CD14-positive monocyte (primary cell): Measurements from ENCODE around the gene ZNF555. TPM values are rescaled to one million over a fixed set of nuclear protein-coding genes. Genes with fewer than 3 reads are reported as not detected.

ENCODE experiments used
- DNase-seq, 3 donors: peaks; one replicate each; pipeline ENCODE4 v3.0.0-alpha.2; 2011 to 2022
- H2AFZ ChIP-seq: 2 replicates; pipeline ENCODE4 v1.6.0; 2012; ENCODE audit warnings: mild to moderate bottlenecking, low read depth, low read length, inconsistent platforms; ENCODE audit not compliant: insufficient read depth, poor library complexity, severe bottlenecking
- H3K27ac ChIP-seq, 2 donors: 1 replicate in 1 of 2; 2 replicates in 1 of 2; pipeline ENCODE4 v1.5.1; 2012 to 2013; ENCODE audit warnings: low read length in 2 of 2, control low read depth in 1 of 2, inconsistent platforms in 1 of 2, low read depth in 1 of 2, mild to moderate bottlenecking in 1 of 2
- H3K27me3 ChIP-seq, 2 donors: one replicate each; pipeline versions ENCODE4 v1.6.0 to v1.6.1; 2011 to 2013; ENCODE audit warnings: low read length in 2 of 2; ENCODE audit not compliant: control insufficient read depth in 2 of 2, insufficient read depth in 2 of 2
- H3K36me3 ChIP-seq, 2 donors: replicated peaks in 1 of 2; 1 replicate in 1 of 2; 2 replicates in 1 of 2; pipeline versions ENCODE4 v1.5.1 to v1.6.1; 2012 to 2013; ENCODE audit warnings: low read length in 2 of 2, control low read depth in 1 of 2, inconsistent platforms in 1 of 2, mild to moderate bottlenecking in 1 of 2; ENCODE audit not compliant: insufficient read depth in 2 of 2, control insufficient read depth in 1 of 2
- H3K4me1 ChIP-seq, 2 donors: 1 replicate in 1 of 2; 2 replicates in 1 of 2; pipeline versions ENCODE4 v1.5.1 to v1.6.1; 2012 to 2013; ENCODE audit warnings: low read length in 2 of 2, control low read depth in 1 of 2, inconsistent platforms in 1 of 2, mild to moderate bottlenecking in 1 of 2, moderate library complexity in 1 of 2; ENCODE audit not compliant: insufficient read depth in 2 of 2, control insufficient read depth in 1 of 2
- H3K4me2 ChIP-seq: replicated peaks from 2 replicates; pipeline ENCODE3; 2012; ENCODE audit warnings: low read length, moderate library complexity, mild to moderate bottlenecking; ENCODE audit not compliant: poor library complexity, severe bottlenecking; ENCODE audit errors: extremely low read depth
- H3K4me3 ChIP-seq, 3 experiments: fragments of 200-600 bp in 1 of 3; sonication (generic) in 1 of 3; replicated peaks in 1 of 3; 1 replicate in 2 of 3; 2 replicates in 1 of 3; pipeline ENCODE4 v1.5.1; 2011 to 2013; ENCODE audit warnings: low read length in 3 of 3, mild to moderate bottlenecking in 3 of 3, control low read depth in 2 of 3, low read depth in 2 of 3, inconsistent platforms in 1 of 3, moderate library complexity in 1 of 3
- H3K79me2 ChIP-seq: 2 replicates; pipeline ENCODE4 v1.6.0; 2012; ENCODE audit warnings: mild to moderate bottlenecking, control low read depth, inconsistent platforms, low read length, moderate library complexity; ENCODE audit not compliant: insufficient read depth
- H3K9ac ChIP-seq: 2 replicates; pipeline ENCODE4 v1.6.0; 2017; ENCODE audit warnings: low read length, mild to moderate bottlenecking; ENCODE audit not compliant: insufficient read depth, poor library complexity, severe bottlenecking
- H3K9me3 ChIP-seq, 2 donors: replicated peaks in 1 of 2; 1 replicate in 1 of 2; 2 replicates in 1 of 2; pipeline versions ENCODE4 v1.5.1 to v1.6.1; 2012 to 2013; ENCODE audit warnings: low read length in 2 of 2, control low read depth in 1 of 2; ENCODE audit not compliant: control insufficient read depth in 1 of 2, insufficient read depth in 1 of 2
- H4K20me1 ChIP-seq: 2 replicates; pipeline ENCODE4 v1.6.0; 2012; ENCODE audit warnings: mild to moderate bottlenecking, low read length, control low read depth, moderate library complexity; ENCODE audit not compliant: insufficient read depth
- H3K27ac Mint-ChIP-seq, 7 donors: one replicate each; pipeline ENCODE4 v1.8.0; 2020; ENCODE audit warnings: mild to moderate bottlenecking in 7 of 7, mixed read lengths in 7 of 7, moderate library complexity in 6 of 7, inconsistent platforms in 2 of 7
- H3K27me3 Mint-ChIP-seq, 3 donors: one replicate each; pipeline ENCODE4 v1.8.0; 2021 to 2022; ENCODE audit warnings: low read depth in 3 of 3, mild to moderate bottlenecking in 3 of 3, mixed read lengths in 3 of 3, moderate library complexity in 3 of 3, inconsistent platforms in 1 of 3
- H3K36me3 Mint-ChIP-seq, 2 donors: one replicate each; pipeline ENCODE4 v1.8.0; 2020; ENCODE audit warnings: mixed read lengths in 2 of 2, inconsistent platforms in 1 of 2, mild to moderate bottlenecking in 1 of 2
- H3K4me1 Mint-ChIP-seq: one replicate; pipeline ENCODE4 v1.8.0; 2020; ENCODE audit warnings: mild to moderate bottlenecking, mixed read lengths
- H3K4me3 Mint-ChIP-seq, 2 donors: one replicate each; pipeline ENCODE4 v1.8.0; 2020; ENCODE audit warnings: mild to moderate bottlenecking in 2 of 2, mixed read lengths in 2 of 2, moderate library complexity in 1 of 2
- H3K9me3 Mint-ChIP-seq, 7 donors: one replicate each; pipeline ENCODE4 v1.8.0; 2020 to 2022; ENCODE audit warnings: mixed read lengths in 7 of 7, mild to moderate bottlenecking in 6 of 7, moderate library complexity in 6 of 7, inconsistent platforms in 2 of 7
- CTCF ChIP-seq: fragments of 200-600 bp; IDR thresholded peaks from one replicate; pipeline ENCODE4 v1.8.0; 2022; ENCODE audit warnings: antibody characterized with exemption, mild to moderate bottlenecking
- WGBS: methylation state at CpG from one replicate; pipeline ENCODE4 v1.1.5; 2013; ENCODE audit warnings: missing lambda C conversion rate; ENCODE audit not compliant: insufficient coverage; 5-methylcytosine and 5-hydroxymethylcytosine counted together
- intact Hi-C, 2 donors: fragments of 100-400 bp; cut with micrococcal nuclease; formaldehyde crosslinking; loops; one replicate each; pipeline versions ENCODE4 v1.15.0 to v1.15.1; 2023
- polyA plus RNA-seq, 3 donors: library from polyadenylated mRNA; depleted of rRNA in 1 of 3; unstranded in 2 of 3; stranded (reverse) in 1 of 3; fragments of 300-500 nt in 2 of 3; fragments of >200 nt in 1 of 3; fragmentation: Illumina TruSeq in 2 of 3; gene quantifications; 1 replicate in 2 of 3; 2 replicates in 1 of 3; pipeline ENCODE4 v1.2.3, GENCODE V29; 2012 to 2021

Gene ZNF555
- polyA plus RNA-seq, 3 donors: 2.2 to 2.9 (median 2.6) TPM

GRCh38 chr19:2834294-2834871 lies 6.9 kb upstream of the ZNF555 start:
- peaks cover 93 to 97% of the 10 kb centered on the region in 2 donors for H3K9me3 ChIP-seq
- no peak overlapping the region for H3K9ac ChIP-seq
- TF ChIP-seq CTCF: no peak
- no peak overlapping the region for H2AFZ ChIP-seq
- no peak overlapping the region for H3K27ac ChIP-seq
- H3K79me2 ChIP-seq: no peaks in the 10 kb centered on the region
- H3K4me2 ChIP-seq: no peak overlapping the region
- no peak for DNase-seq
- Mint-ChIP-seq H3K9me3 (peaks cover 45 to 99% (median 96%) of the 10 kb centered on the region in 7 donors), H3K36me3 (peaks cover 20 to 28% of the 10 kb centered on the region in 2 donors), H3K27me3 (peaks cover 0 to 7% (median 6%) of the 10 kb centered on the region in 3 donors), H3K27ac (no peak overlapping the region), H3K4me3 (no peak overlapping the region), H3K4me1 (peaks cover 3% of the 10 kb centered on the region)
- peaks cover 4 to 29% of the 10 kb centered on the region in 2 donors for H3K36me3 ChIP-seq
- H3K27me3 ChIP-seq: no peaks in the 10 kb centered on the region
- intact Hi-C loops: no loop called here
- no peaks in the 10 kb centered on the region for H4K20me1 ChIP-seq
- 98% methylated on average over 12 of the region's 19 CpGs for WGBS
- H3K4me1 ChIP-seq: peaks cover 0 to 4% of the 10 kb centered on the region in 2 donors
- peak overlapping the region in 1 of 3 experiments; percentile 35 for H3K4me3 ChIP-seq

- Histone ChIP-seq H3K4me1 (peaks cover 15 to 17% of the 10 kb centered on the region in 2 donors), H4K20me1 (no peaks in the 10 kb centered on the region), H3K9me3 (peaks cover 68 to 79% of the 10 kb centered on the region in 2 donors), H2AFZ (no peak overlapping the region), H3K27me3 (no peaks in the 10 kb centered on the region), H3K36me3 (peaks cover 4 to 24% of the 10 kb centered on the region in 2 donors), H3K4me3 (no peak overlapping the region), H3K4me2 (no peak overlapping the region), H3K79me2 (peaks cover 9% of the 10 kb centered on the region), H3K27ac (no peak overlapping the region), H3K9ac (no peak overlapping the region)
- Mint-ChIP-seq H3K27ac (no peak overlapping the region), H3K9me3 (peaks cover 40 to 88% (median 78%) of the 10 kb centered on the region in 7 donors), H3K4me3 (no peak overlapping the region), H3K27me3 (peaks cover 0 to 7% (median 4%) of the 10 kb centered on the region in 3 donors), H3K36me3 (peaks cover 17 to 25% of the 10 kb centered on the region in 2 donors), H3K4me1 (peaks cover 13% of the 10 kb centered on the region)
- no peak for TF ChIP-seq CTCF
- WGBS: 100% methylated on average over 1 of the region's 4 CpGs
- DNase-seq: no peak
- intact Hi-C loops: no loop called here
Measured at GRCh38 chr19:2837430-2837829, 3.8 kb upstream of the ZNF555 start.
